Activated CD8-positive, alpha-beta T cell treated with anti-CD3 and anti-CD28 coated beads for 36 hours (primary cell): ENCODE data around the gene HNF1B. TPM values are rescaled to one million over a fixed set of nuclear protein-coding genes. Genes with fewer than 3 reads are reported as not detected.
A peak's percentile ranks its signal among the peaks of the same experiment; 100 is the strongest.

Source experiments
- ATAC-seq: fragments of 200-7000 bp; cut with Tn5 transposase; one replicate; pipeline ENCODE4 v1.10.0; 2021; ENCODE audit warnings: mild to moderate bottlenecking, moderate library complexity
- CTCF ChIA-PET: fragments of 350-600 bp; sonication (Branson Sonifier 250); formaldehyde crosslinking; loops from one replicate; lab custom pipeline; 2021; ENCODE audit warnings: antibody characterized with exemption; lab: Charles Lee
- POLR2A ChIA-PET: fragments of 350-600 bp; sonication (Branson Sonifier 250); formaldehyde crosslinking; loops from one replicate; lab custom pipeline; 2021; ENCODE audit warnings: antibody characterized with exemption; lab: Charles Lee
- DNase-seq: peaks from one replicate; pipeline ENCODE4 v3.0.0-alpha.2; 2020
- H3K27ac Mint-ChIP-seq: one replicate; pipeline ENCODE4 v1.8.0; 2021; ENCODE audit warnings: mild to moderate bottlenecking, mixed read lengths
- H3K27me3 Mint-ChIP-seq: one replicate; pipeline ENCODE4 v1.8.0; 2021; ENCODE audit warnings: mixed read lengths
- H3K36me3 Mint-ChIP-seq: one replicate; pipeline ENCODE4 v1.8.0; 2021; ENCODE audit warnings: low read depth, mixed read lengths
- H3K4me1 Mint-ChIP-seq: one replicate; pipeline ENCODE4 v1.8.0; 2021; ENCODE audit warnings: low read depth, mixed read lengths
- H3K4me3 Mint-ChIP-seq: one replicate; pipeline ENCODE4 v1.8.0; 2021; ENCODE audit warnings: mild to moderate bottlenecking, moderate library complexity, mixed read lengths
- H3K9me3 Mint-ChIP-seq: one replicate; pipeline ENCODE4 v1.8.0; 2021; ENCODE audit warnings: mixed read lengths
- intact Hi-C: fragments of 100-400 bp; cut with micrococcal nuclease; formaldehyde crosslinking; loops from one replicate; pipeline ENCODE4 v1.10.0; 2022
- total RNA-seq, 2 experiments: library from RNA; stranded (reverse); gene quantifications; one replicate each; pipeline ENCODE4 v1.2.3, GENCODE V29; 2021
- TF ChIP-seq, protein P1 (sequence below): fragments of 200-600 bp; IDR thresholded peaks from one replicate; pipeline ENCODE4 v1.8.0; 2022; ENCODE audit warnings: antibody characterized with exemption, mild to moderate bottlenecking

HNF1B gene
- total RNA-seq, 2 experiments from 2014 or later, result 0.59 to 0.60 TPM

- ATAC-seq (no peak), DNase-seq (no peak)
- Mint-ChIP-seq H3K4me3 (no peak overlapping the region), H3K27me3 (peaks cover 22% of the 10 kb centered on the region), H3K9me3 (no peaks in the 10 kb centered on the region), H3K27ac (no peak overlapping the region), H3K4me1 (no peaks in the 10 kb centered on the region), H3K36me3 (no peaks in the 10 kb centered on the region)
- intact Hi-C loops, result no loop called here
- ChIA-PET CTCF (no interaction called here), POLR2A (interaction anchor here (0.7 to 1.0 kb wide), 2 partner anchors 8 to 9 kb away, joined by 3 to 4 read pairs; no protein-coding TSS in a partner anchor)
- TF ChIP-seq, protein P1, sequence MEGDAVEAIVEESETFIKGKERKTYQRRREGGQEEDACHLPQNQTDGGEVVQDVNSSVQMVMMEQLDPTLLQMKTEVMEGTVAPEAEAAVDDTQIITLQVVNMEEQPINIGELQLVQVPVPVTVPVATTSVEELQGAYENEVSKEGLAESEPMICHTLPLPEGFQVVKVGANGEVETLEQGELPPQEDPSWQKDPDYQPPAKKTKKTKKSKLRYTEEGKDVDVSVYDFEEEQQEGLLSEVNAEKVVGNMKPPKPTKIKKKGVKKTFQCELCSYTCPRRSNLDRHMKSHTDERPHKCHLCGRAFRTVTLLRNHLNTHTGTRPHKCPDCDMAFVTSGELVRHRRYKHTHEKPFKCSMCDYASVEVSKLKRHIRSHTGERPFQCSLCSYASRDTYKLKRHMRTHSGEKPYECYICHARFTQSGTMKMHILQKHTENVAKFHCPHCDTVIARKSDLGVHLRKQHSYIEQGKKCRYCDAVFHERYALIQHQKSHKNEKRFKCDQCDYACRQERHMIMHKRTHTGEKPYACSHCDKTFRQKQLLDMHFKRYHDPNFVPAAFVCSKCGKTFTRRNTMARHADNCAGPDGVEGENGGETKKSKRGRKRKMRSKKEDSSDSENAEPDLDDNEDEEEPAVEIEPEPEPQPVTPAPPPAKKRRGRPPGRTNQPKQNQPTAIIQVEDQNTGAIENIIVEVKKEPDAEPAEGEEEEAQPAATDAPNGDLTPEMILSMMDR, result no peak
Observed at GRCh38 chr17:37651849-37652248, 93.0 kb downstream of the HNF1B start.

- CTCF ChIA-PET, result interaction anchor here (0.6 to 2.5 kb wide), 8 partner anchors 11 to 167 kb away, joined by 3 to 15 read pairs (median 4); no protein-coding TSS in a partner anchor
- ATAC-seq, result no peak
- Mint-ChIP-seq H3K36me3 (no peaks in the 10 kb centered on the region), H3K9me3 (no peaks in the 10 kb centered on the region), H3K4me1 (no peaks in the 10 kb centered on the region), H3K27ac (no peak overlapping the region), H3K27me3 (peaks cover 31% of the 10 kb centered on the region), H3K4me3 (no peak overlapping the region)
- POLR2A ChIA-PET, result no interaction called here
- DNase-seq, result peak; percentile 17
- TF ChIP-seq, protein P1, result peak; percentile 51
- intact Hi-C loops, result no loop called here
Observed at GRCh38 chr17:37650419-37651003, 94.3 kb downstream of the HNF1B start.

DNA sequence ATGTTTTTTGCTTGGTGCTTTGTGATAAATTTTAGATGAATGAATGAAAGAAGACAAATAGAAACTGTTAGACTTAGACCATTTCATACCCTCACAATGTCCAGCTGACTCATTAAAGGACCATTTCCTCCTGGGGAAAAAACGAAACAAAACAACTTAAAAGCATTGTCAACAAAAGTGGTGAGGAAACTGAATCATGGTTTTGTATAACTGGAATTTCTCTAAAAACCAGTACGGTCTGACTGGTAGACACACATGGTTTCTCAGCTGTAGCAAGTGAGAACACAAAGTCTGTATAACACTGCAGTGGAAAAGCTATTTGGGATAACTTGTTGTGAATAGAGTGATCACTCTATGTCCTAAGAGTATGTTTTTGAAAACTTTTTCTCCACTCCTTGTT is 96.3 kb downstream of the HNF1B start:
- no peak for DNase-seq
- Mint-ChIP-seq H3K27me3 (peaks cover 39% of the 10 kb centered on the region), H3K36me3 (no peaks in the 10 kb centered on the region), H3K4me1 (peaks cover 8% of the 10 kb centered on the region), H3K9me3 (no peaks in the 10 kb centered on the region), H3K4me3 (no peak overlapping the region), H3K27ac (no peak overlapping the region)
- TF ChIP-seq, protein P1, result no peak
- ChIA-PET POLR2A (no interaction called here), CTCF (interaction anchor here (0.9 to 1.3 kb wide), 3 partner anchors 37 to 144 kb away, joined by 3 to 4 read pairs (median 3); no protein-coding TSS in a partner anchor)
- no peak for ATAC-seq
- intact Hi-C loops, result no loop called here

- CTCF ChIA-PET, result interaction anchor here (0.7 to 1.0 kb wide), 2 partner anchors 53 to 144 kb away, joined by 4 to 5 read pairs; no protein-coding TSS in a partner anchor
- peaks cover 38% of the 10 kb centered on the region for H3K27me3 Mint-ChIP-seq
- DNase-seq (no peak), ATAC-seq (no peak)
- peaks cover 8% of the 10 kb centered on the region for H3K4me1 Mint-ChIP-seq
- H3K9me3 Mint-ChIP-seq, result no peaks in the 10 kb centered on the region
- peaks cover under 1% of the 10 kb centered on the region for H3K36me3 Mint-ChIP-seq
- H3K4me3 Mint-ChIP-seq, result no peak overlapping the region
- POLR2A ChIA-PET, result no interaction called here
- intact Hi-C loops, result no loop called here
- no peak overlapping the region for H3K27ac Mint-ChIP-seq
- TF ChIP-seq, protein P1, result no peak
Observed at GRCh38 chr17:37647856-37648255, 97.0 kb downstream of the HNF1B start.

GRCh38 chr17:37643869-37644268 is 101.0 kb downstream of the HNF1B start:
- H3K27me3 Mint-ChIP-seq, result peaks cover 29% of the 10 kb centered on the region
- intact Hi-C loops, result no loop called here
- peaks cover 31% of the 10 kb centered on the region for H3K4me1 Mint-ChIP-seq
- CTCF ChIA-PET, result interaction anchor here (1.1 to 1.9 kb wide), 5 partner anchors 18 to 172 kb away, joined by 3 to 6 read pairs (median 3); partner anchors contain the start of gene SYNRG
- H3K4me3 Mint-ChIP-seq, result peak overlapping the region; percentile 88
- no peaks in the 10 kb centered on the region for H3K9me3 Mint-ChIP-seq
- H3K27ac Mint-ChIP-seq, result peak overlapping the region; percentile 42
- POLR2A ChIA-PET, result interaction anchor here (0.7 to 1.6 kb wide), 6 partner anchors 8 to 96 kb away, joined by 3 to 5 read pairs (median 4); no protein-coding TSS in a partner anchor
- TF ChIP-seq, protein P1, result no peak
- DNase-seq (no peak), ATAC-seq (no peak)
- H3K36me3 Mint-ChIP-seq, result peaks cover 26% of the 10 kb centered on the region
